Stimulated activated CD4-positive, alpha-beta T cell treated with anti-CD3 and anti-CD28 coated beads, Interleukin-15, amount 100 ng/mL, for 1 hour (primary cell): ENCODE data around the gene LRP10.
"Not testable (repeated sequence)": the region's sequence is repeated elsewhere in the genome, so short reads cannot be mapped to it uniquely, and the experiment has no call there.

Experiments used
- DNase-seq, 2 donors: peaks; one replicate each; pipeline ENCODE4 v3.0.0-alpha.2; 2020; ENCODE audit warnings: low read depth in 1 of 2, low spot score in 1 of 2

Gene LRP10

DNA sequence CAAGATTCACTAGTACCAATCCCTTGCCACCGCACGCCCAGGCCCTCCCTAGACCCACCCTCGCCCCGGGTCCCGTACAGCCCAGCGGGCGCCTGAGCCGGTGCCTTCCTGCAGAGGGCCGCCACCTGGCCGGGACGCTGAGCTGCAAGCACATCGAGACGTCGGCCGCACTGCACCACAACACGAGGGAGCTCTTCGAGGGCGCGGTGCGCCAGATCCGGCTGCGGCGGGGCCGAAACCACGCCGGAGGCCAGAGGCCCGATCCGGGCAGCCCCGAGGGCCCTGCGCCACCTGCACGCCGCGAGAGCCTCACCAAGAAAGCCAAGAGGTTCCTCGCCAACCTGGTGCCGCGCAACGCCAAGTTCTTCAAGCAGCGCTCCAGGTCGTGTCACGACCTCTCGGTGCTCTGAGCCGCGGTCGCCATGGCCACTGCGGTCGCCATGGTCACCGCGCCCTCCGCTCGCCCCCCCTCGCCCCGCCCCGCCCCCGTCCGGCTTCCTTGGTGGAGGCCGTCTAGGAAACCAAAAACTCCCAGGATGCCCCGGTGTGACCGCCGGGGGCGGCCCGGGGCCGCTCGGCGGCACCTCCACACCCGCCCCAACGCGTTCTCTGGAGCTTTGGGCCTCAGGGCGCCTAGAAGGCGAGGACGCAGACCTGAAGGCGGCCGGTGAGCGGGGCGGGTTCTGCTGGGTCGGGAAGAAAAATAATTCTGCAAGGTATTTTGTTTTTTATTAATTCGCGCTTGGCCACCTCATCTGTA is 15.1 kb downstream of the LRP10 start:
- peak; percentile 55 to 60 for DNase-seq

DNA sequence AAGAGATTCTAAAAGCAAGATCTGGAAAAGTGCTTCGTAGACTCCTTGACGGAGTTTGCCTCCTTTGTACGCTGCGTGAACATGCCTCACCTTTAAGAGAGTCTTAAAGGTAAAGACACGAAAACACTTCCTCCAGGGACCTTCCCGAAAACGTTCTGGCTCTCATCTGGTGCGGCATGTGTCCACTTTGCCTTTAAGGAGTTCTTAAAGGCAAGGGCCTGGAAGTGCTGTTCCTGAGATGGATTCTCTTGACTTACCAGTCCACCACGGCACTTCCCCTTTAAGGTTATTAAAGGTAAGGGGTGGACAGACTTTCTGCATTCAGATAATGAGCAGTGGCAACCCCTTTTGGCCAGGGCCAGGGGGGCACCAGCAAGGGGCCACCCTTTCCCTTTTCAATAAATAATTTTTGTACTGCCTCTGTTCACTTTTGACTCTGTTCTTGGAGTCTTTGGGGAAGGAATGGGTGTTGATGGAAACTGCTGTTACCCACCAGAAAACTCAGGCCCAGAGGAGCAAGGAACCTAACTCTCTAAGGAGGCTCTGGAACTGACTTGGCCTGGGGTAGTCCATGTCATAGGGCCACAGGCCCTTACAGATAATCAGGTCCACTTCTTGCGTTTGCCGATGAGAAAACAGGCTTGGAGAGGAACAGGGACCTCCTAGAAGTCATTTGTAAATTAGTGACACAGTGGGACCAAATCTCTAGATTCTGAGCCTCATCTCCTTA is 15.9 kb downstream of the LRP10 start:
- peak in 1 of 2 donors; percentile 10 for DNase-seq

DNA sequence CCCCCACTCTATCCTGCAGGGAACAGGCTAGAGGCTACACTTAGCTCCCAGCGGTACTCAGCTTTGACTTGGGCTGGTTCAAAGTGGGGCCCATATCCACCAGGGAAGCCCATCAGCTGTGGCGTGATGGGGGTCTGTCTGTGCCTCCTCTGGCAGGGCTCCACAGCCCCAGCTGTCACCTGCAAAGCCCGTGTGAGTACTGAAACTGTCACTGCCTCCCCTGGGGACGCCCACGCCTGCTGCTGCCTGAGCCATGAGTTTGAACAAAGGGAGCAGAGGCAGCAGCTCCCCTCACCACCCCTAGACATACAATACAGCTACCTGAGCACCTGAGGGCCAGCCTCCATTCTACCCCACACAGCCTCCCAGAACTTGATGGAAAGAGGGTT is 16.4 kb downstream of the LRP10 start:
- peak in 1 of 2 donors; percentile 58 for DNase-seq

DNA sequence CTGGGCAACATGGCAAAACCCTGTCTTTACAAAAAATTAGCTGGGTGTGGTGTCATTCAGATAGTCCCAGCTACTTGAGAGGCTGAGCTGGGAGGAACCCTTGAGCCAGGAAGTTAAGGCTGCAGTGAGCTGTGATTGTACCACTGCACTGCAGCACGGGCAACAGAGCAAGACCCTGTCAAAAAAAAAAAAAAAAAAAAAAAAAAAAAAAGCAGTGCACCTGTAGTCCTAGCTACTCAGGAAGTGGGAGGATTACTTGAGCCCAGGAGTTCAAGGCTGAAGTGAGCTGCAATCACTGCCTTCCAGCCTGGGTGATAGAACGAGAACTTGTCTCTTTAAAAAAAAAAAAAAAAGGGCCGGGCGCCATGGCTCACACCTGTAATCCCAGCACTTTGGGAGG is 17.1 kb downstream of the LRP10 start:
- DNase-seq, result no peak

- no peak for DNase-seq
Measured at GRCh38 chr14:22890416-22890815, 18.9 kb downstream of the LRP10 start.

GRCh38 chr14:22892488-22892887 is 20.9 kb downstream of the LRP10 start:
- DNase-seq, result no peak

- no peak for DNase-seq
Measured at GRCh38 chr14:22893706-22894105, 22.2 kb downstream of the LRP10 start.

- no peak for DNase-seq
Measured at GRCh38 chr14:22895402-22895801, 23.9 kb downstream of the LRP10 start.

GRCh38 chr14:22896356-22896755 is 24.8 kb downstream of the LRP10 start:
- DNase-seq, result no peak

GRCh38 chr14:22896760-22897159 is 25.2 kb downstream of the LRP10 start:
- DNase-seq, result no peak

DNA sequence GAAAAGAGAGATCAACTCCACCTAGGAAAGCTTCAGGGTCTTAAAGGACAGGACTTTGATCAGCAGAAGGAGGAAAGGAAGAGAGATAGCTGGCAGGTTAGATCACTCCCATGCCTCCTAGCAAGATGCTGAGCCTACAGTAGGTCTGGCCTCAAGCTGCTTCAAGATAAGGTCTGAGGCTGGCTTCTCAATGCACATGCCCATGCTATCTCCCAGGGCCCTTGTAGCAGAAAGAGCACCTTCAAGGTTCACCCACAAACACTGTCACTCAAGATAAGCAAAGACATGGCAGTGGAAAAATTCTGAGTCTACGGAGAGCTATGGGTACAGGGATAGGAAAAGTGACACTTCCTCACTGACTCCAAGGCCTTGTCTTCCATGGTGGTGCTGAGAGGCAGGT is 25.8 kb downstream of the LRP10 start:
- no peak for DNase-seq

DNA sequence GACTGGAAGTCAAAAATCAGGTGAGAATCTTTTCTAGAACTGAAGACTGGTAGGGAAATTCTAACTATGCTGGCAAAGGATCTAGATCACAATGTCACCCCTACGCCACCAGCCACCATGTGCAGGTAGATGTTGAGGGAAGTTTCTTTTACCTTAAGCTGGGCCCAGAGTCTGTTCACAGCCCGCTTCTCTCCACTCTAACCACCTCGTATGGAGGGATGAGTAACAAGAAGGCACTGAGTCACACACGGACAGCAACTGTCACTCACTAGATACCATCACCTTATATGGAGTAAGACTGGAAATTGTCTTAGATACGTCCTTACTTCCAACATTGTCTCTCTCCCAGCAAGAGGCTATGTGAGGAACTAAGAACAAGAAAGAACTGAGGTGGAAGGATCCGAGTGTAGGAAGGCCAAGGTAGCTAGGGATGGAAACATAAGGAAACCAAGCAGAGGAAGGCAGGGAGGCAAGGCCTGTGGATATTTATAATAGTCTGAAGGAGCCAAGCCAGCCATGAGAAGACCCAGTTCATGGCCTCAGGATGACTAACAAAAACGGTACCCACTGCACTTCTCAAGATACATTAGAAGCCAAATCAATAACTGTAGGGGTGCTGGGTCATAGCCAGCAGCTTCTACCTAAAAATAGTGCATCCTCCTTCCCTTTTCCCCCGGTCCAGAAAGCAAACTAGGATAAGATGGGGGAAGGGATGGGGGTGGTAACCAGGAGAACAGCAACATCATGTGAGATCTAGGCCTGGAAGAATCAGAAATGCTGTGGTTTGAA is 27.0 kb downstream of the LRP10 start:
- DNase-seq, result no peak

DNA sequence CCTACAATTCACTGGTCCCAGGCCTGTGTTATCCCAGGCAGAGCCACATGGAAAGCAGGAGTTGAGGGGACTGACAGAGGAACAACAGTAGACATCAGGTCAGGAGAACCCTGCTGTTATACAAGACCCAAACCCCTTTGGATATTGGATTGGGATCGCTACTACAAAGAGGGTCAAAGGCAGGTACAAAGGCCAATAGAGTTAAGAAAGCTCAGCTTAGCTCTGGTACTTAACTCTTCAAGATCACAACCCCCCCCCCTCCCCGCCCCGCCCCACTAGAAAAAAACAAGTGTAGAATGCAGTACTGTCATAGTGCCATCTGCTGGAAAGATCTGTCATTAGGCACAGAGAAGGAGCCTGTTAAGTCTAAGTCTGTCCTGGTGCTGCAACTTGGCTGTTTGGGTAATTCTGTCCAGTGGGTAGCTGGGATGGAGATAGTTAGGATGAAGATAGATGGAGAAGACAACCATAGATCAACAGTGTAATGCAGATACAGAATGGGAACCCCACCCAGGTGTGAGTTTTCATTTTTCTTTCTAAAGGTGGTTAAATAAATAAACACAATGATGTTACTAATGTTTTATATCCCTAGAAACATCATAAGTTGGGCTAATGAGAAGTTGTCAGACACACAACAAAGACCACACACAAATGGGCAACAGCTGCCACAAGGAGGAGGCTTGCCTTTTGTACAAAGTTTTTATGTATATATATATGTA is 28.7 kb downstream of the LRP10 start:
- no peak for DNase-seq

DNA sequence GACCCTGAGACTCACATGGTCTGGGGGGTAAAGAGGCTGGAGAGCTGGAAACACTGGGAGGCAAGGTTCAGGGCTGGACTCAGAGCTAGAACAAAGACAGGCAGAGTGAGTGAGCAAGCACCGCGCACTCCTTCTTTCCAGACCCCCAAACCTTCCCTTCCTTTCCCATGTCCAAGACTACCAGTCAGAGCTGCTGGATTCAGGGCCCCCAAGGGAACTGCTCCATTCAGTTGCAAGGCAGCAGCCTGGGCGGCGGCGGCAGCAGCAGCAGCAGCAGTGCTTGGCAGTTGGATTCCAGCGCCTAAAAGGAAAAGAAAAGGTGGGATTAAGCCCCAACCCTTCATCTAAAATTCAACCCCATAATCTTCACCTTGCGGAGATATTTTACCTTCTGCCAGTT is 30.3 kb downstream of the LRP10 start:
- DNase-seq, result no peak

GRCh38 chr14:22903742-22904087 is 32.2 kb downstream of the LRP10 start:
- DNase-seq, result no peak

DNA sequence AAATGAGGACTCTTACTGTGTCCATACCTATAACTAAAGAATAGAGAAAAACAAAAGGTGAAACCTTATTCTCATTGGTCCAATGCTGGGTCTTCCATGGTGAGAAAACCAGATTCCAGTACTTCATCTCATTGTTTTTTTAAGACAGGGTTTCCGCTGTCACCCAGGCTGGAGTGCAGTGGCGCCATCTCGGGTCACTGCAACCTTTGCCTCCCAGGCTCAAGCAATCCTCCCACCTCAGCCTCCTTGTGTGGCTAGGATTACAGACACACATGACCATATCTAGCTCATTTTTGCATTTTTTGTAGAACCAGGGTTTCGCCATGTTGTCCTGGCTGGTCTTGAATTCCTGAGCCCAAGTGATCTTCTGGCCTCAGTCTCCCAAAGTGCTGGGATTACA is 34.1 kb downstream of the LRP10 start:
- no peak for DNase-seq

DNA sequence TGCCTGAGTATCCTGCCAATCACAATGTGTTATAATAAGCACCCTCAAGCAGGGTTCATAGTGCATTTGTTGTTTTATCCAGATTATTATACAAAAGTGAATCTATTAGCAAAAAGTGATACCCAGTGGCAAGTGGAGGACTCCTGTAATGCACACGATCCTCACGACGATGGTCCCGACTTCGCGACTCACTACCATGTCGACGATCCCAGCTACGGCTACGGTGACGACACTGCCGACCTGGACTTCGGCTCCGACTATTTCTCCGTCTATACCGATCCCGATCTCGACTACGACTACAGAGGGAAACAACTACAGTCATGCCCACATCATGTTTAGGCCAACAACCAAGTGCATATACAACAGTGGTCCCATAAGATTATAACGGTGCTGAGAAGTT is 34.5 kb downstream of the LRP10 start:
- no peak for DNase-seq

DNA sequence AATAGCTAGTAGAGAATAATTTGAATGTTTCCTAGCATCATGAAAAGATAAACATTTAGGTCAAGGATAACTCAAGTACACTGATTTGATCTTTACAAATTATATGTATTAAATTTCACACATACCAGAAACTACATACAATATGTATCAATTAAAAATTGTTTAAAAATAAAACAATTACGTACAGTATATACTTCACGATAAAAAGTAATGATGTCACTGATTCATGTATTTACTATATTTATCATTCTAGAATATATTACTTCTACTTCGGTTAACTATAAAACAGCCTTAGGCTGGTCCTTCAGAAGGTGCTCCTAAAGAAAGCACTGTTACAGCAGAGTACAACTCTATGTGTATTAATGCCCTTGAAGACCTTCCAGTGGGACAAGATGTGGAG is 35.9 kb downstream of the LRP10 start:
- no peak for DNase-seq

GRCh38 chr14:22908601-22909000 is 37.1 kb downstream of the LRP10 start:
- no peak for DNase-seq

GRCh38 chr14:22910916-22911315 is 39.4 kb downstream of the LRP10 start:
- DNase-seq, result no peak

DNA sequence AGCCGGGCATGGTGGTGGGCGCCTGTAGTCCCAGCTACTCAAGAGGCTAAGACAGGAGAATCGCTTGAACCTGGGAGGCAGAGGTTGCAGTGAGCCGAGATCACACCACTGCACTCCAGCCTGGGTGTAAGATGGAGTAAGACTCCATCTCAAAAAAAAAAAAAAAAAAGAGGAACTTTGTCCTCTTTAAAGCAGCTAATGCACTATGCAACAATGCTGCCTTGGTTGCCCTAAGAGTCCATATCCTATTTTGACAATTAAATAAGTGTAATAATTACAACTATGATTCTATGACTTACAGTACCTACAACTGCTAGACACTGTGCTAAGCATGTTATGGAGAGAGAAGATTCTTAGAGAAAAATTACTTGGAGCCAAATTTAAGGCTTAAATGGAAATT is 43.3 kb downstream of the LRP10 start:
- not testable (repeated sequence) for DNase-seq
